Fibroblast of the aortic adventitia (primary cell): Measurements from ENCODE around the gene MRFAP1L1. TPM values are rescaled to one million over a fixed set of nuclear protein-coding genes. Genes with fewer than 3 reads are reported as not detected.

Experiments used
- DNase-seq: peaks from one replicate; pipeline ENCODE4 v3.0.0-alpha.2; 2010; ENCODE audit warnings: low read depth
- H3K4me3 ChIP-seq: 2 replicates; pipeline ENCODE4 v1.5.1; 2011; ENCODE audit warnings: low read depth, mild to moderate bottlenecking, control low read depth, low read length, moderate library complexity
- CTCF ChIP-seq: IDR thresholded peaks from 2 replicates; pipeline ENCODE4 v1.5.1; 2011; ENCODE audit warnings: mild to moderate bottlenecking, low read length, control low read depth, inconsistent platforms; ENCODE audit not compliant: insufficient read depth
- total RNA-seq: library from RNA; depleted of rRNA; stranded (reverse); fragments of >200 nt; gene quantifications from 2 replicates; pipeline ENCODE4 v1.2.3, GENCODE V29; 2012; ENCODE audit warnings: low replicate concordance

The MRFAP1L1 gene
- total RNA-seq, 1 donor: 48.8 TPM

GRCh38 chr4:6734165-6734786, 24.6 kb upstream of the MRFAP1L1 start:
- H3K4me3 ChIP-seq: no peak overlapping the region
- no peak for TF ChIP-seq CTCF
- no peak for DNase-seq

- no peak for DNase-seq
- no peak overlapping the region for H3K4me3 ChIP-seq
- TF ChIP-seq CTCF: no peak
These were observed 23.9 kb upstream of the MRFAP1L1 start for GRCh38 chr4:6733358-6734164.

- H3K4me3 ChIP-seq: no peak overlapping the region
- TF ChIP-seq CTCF: no peak
- peak; percentile 93 for DNase-seq
These were observed 23.0 kb upstream of the MRFAP1L1 start for GRCh38 chr4:6732441-6733357.

- DNase-seq: no peak
- no peak overlapping the region for H3K4me3 ChIP-seq
- TF ChIP-seq CTCF: no peak
These were observed 22.1 kb upstream of the MRFAP1L1 start for GRCh38 chr4:6731780-6732179.

GRCh38 chr4:6731318-6731675, 21.6 kb upstream of the MRFAP1L1 start:
- no peak for TF ChIP-seq CTCF
- no peak overlapping the region for H3K4me3 ChIP-seq
- no peak for DNase-seq

GRCh38 chr4:6730603-6731317, 21.1 kb upstream of the MRFAP1L1 start:
- DNase-seq: no peak
- H3K4me3 ChIP-seq: no peak overlapping the region
- TF ChIP-seq CTCF: no peak
